Lung microvascular endothelial cell (primary cell): ENCODE results near the gene RGS2. TPM values are rescaled to one million over a fixed set of nuclear protein-coding genes. Genes with fewer than 3 reads are reported as not detected.
A peak's percentile ranks its signal among the peaks of the same experiment; 100 is the strongest.

ENCODE experiments used
- DNase-seq, 2 donors: peaks; one replicate each; pipeline versions ENCODE4 v3.0.0 to v3.0.0-alpha.2; 2010; ENCODE audit warnings: low read depth in 2 of 2
- total RNA-seq: library from RNA; depleted of rRNA; stranded (reverse); fragments of >200 nt; gene quantifications from 2 replicates; pipeline ENCODE4 v1.2.1, GENCODE V29; 2014

Gene RGS2
- total RNA-seq, 1 donor from 2014 or later: 9.5 TPM

- DNase-seq: no peak
These were observed 12.8 kb upstream of the RGS2 start for GRCh38 chr1:192795916-192796618.

GRCh38 chr1:192797143-192797542 lies 11.7 kb upstream of the RGS2 start:
- DNase-seq: no peak

GRCh38 chr1:192797891-192798290 lies 10.9 kb upstream of the RGS2 start:
- no peak for DNase-seq

GRCh38 chr1:192801451-192801850 lies 7.4 kb upstream of the RGS2 start:
- DNase-seq: no peak

- DNase-seq: no peak
These were observed 6.4 kb upstream of the RGS2 start for GRCh38 chr1:192802406-192802805.

- no peak for DNase-seq
These were observed 5.3 kb upstream of the RGS2 start for GRCh38 chr1:192803501-192803900.

- DNase-seq: peak; percentile 85 to 94
These were observed 3.0 kb upstream of the RGS2 start for GRCh38 chr1:192805832-192806323.

GRCh38 chr1:192807211-192808162 lies 1.4 kb upstream of the RGS2 start:
- DNase-seq: peak; percentile 30 to 74

GRCh38 chr1:192808163-192808517 lies 699 bp upstream of the RGS2 start:
- DNase-seq: no peak

- peak; percentile 67 to 75 for DNase-seq
These were observed 741 bp downstream of the RGS2 start for GRCh38 chr1:192809307-192810252.

- DNase-seq: peak in 1 of 2 donors; percentile 43
These were observed 1.5 kb downstream of the RGS2 start for GRCh38 chr1:192810253-192810880.

GRCh38 chr1:192811006-192811405 lies 2.2 kb downstream of the RGS2 start:
- no peak for DNase-seq

GRCh38 chr1:192811594-192812239 lies 2.9 kb downstream of the RGS2 start:
- peak in 1 of 2 donors; percentile 5 for DNase-seq

GRCh38 chr1:192812420-192813209 lies 3.8 kb downstream of the RGS2 start:
- DNase-seq: no peak

GRCh38 chr1:192814805-192815204 lies 6.0 kb downstream of the RGS2 start:
- DNase-seq: no peak

- DNase-seq: no peak
These were observed 8.4 kb downstream of the RGS2 start for GRCh38 chr1:192817246-192817645.

GRCh38 chr1:192821296-192821695 lies 12.5 kb downstream of the RGS2 start:
- DNase-seq: no peak

- no peak for DNase-seq
These were observed 15.7 kb downstream of the RGS2 start for GRCh38 chr1:192824511-192824910.

- DNase-seq: peak; percentile 54 to 93
These were observed 18.1 kb downstream of the RGS2 start for GRCh38 chr1:192826791-192827546.
